ENCODE measurements around the gene HNMT.
A peak's percentile ranks its signal among the peaks of the same experiment; 100 is the strongest.
"Not testable (repeated sequence)": the region's sequence is repeated elsewhere in the genome, so short reads cannot be mapped to it uniquely, and the experiment has no call there.

HNMT gene

DNA sequence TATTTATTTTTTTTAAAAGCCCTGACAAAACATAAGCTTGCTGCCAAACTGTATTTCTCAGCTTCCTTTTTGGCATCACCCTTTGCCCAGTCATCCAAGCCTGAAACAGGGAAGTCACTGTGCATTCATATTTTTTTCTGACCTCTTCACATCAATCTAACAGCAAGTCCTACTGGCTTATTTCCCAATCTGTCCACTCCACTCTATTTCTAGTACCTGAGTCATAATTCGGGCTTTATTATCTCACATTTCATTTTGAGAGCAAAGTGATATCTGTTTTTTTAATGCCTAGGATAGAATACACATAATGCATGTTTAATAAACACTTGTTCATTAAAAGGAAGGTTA lies 5.1 kb downstream of the HNMT start:
- TF ChIP-seq, protein P1, sequence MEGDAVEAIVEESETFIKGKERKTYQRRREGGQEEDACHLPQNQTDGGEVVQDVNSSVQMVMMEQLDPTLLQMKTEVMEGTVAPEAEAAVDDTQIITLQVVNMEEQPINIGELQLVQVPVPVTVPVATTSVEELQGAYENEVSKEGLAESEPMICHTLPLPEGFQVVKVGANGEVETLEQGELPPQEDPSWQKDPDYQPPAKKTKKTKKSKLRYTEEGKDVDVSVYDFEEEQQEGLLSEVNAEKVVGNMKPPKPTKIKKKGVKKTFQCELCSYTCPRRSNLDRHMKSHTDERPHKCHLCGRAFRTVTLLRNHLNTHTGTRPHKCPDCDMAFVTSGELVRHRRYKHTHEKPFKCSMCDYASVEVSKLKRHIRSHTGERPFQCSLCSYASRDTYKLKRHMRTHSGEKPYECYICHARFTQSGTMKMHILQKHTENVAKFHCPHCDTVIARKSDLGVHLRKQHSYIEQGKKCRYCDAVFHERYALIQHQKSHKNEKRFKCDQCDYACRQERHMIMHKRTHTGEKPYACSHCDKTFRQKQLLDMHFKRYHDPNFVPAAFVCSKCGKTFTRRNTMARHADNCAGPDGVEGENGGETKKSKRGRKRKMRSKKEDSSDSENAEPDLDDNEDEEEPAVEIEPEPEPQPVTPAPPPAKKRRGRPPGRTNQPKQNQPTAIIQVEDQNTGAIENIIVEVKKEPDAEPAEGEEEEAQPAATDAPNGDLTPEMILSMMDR (IDR thresholded peaks at IDR 0.05; ENCODE audit: low read depth, low read length, missing control alignments), result no peak
- in situ Hi-C loops (cut with HindIII; ENCODE audit: low sequenced_read_pairs), result no loop called here
- H3K4me3 ChIP-seq (ENCODE audit: low read depth, low read length), result no peak overlapping the region
- DNase-seq (ENCODE audit: low read depth), result peak; percentile 73

DNA sequence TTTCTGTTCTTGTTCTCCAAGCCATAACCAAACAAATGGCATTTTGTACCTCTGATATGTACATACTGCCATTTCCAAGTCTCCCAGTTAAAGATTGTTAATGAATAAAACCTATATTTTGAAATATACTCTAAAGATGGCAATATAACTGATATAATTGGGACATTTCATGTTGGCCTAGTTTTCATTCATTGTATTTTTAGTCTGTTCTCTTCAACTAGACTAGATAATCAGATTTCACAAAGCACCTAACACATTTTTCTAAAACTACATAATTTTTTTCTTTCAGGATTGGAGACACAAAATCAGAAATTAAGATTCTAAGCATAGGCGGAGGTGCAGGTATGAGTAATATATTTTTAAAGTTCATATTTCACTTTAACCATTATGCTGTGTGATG lies 5.6 kb downstream of the HNMT start:
- in situ Hi-C loops (cut with HindIII; ENCODE audit: low sequenced_read_pairs), result no loop called here
- TF ChIP-seq, protein P1 (IDR thresholded peaks at IDR 0.05; ENCODE audit: low read depth, low read length, missing control alignments), result no peak
- DNase-seq (ENCODE audit: low read depth), result no peak
- H3K4me3 ChIP-seq (ENCODE audit: low read depth, low read length), result no peak overlapping the region

DNA sequence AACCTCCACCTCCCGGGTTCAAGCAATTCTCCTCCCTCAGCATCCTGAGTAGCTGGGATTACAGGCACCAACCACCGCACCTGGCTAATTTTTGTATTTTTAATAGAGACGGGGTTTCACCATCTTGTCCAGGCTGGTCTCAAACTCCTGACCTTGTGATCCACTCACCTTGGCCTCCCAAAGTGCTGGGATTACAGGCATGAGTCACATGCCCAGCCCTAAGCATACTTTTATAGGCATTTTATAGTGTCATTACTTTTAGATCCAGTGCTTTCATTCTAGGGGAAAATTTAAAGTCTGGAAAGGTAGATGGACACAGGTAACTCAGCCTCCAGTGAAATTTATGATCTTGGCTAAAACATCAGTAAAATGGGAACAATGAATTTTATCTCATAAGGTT lies 7.0 kb downstream of the HNMT start:
- DNase-seq (ENCODE audit: low read depth); H3K4me3 ChIP-seq (ENCODE audit: low read depth, low read length); in situ Hi-C loops (cut with HindIII; ENCODE audit: low sequenced_read_pairs): not testable (repeated sequence)

DNA sequence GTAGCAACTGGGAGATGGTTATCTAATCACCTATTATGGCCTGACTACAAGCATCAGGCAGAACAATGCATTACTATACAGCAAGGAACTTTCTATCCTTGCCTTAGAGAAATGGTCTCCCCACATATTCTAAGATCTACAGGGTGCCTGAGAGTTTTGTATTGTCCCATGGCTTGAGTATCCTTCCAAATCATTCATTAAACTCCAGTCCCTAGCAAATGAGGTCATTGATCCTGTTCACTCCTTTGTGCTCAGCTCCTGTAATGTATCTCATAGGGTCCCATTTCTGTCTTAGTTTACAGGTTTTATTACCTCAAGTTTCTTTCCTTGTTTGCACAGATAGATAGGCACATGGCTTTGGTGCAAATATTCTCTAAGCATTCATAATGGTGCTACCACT lies 9.0 kb downstream of the HNMT start:
- DNase-seq (ENCODE audit: low read depth), result no peak
- in situ Hi-C loops (cut with HindIII; ENCODE audit: low sequenced_read_pairs), result no loop called here
- no peak overlapping the region for H3K4me3 ChIP-seq (ENCODE audit: low read depth, low read length)
- TF ChIP-seq, protein P1 (IDR thresholded peaks at IDR 0.05; ENCODE audit: low read depth, low read length, missing control alignments), result no peak

DNA sequence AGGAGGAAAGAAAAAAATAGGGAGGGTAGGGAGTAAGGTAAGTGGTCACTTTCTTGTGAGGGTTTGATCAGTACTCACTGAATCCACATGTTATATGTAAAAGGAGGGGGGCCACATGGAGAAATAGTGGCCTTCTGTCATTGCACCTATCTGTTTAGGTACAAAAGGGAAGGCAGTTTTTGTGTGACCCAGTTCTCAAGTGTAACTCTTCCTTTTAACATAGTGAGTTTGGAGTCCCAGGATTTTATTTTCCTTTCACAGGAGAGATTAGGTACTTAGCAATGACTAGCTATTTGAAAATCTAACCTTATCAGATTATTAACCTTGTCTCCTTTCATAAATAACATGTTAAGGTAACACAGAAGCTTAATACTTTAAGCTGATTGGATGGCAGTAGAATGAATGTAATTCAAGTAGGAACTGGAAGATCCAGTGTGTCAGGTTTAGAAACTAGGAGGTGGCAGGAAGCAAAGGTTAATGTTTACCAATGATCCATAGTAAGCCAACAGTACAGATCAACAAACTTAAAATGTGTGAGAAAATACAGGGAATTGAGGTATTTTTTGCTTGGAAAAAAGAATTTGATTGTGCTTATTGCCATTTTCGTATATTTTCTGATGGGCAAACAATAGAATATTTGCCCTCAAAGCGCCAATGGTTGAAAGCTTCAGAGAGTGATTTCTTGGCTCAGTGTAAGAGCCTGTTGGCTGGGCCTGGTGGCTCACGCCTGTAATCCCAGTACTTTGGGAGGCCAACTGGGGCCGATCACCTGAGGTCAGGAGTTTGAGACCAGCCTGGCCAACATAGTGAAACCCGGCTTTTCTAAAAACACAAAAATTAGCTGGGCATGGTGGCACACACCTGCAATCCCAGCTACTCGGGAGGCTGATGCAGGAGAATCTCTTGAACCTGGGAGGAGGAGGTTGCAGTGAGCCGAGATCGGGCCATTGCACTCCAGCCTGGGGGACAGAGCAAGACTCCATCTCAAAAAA lies 11.3 kb downstream of the HNMT start:
- no peak for DNase-seq (ENCODE audit: low read depth)

DNA sequence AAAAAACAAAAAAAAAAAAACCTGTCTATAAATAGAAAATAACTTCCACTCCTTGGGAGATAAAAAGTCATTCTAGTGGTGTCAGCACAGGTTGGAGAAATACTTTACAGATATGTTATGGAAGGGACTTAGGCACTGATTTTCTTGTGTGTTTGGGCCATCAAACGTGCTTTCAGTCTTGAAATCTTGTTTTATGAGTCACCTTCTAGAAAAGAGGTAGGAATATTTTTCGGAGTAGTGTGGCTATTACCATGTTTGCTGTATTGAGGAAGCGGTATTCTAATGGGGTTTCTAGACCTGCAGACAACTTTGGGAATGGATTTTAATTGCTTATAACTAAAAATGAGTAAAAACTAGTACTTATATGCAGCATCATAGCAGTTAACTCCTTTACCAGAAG lies 12.0 kb downstream of the HNMT start:
- in situ Hi-C loops (cut with HindIII; ENCODE audit: low sequenced_read_pairs), result no loop called here
- H3K4me3 ChIP-seq (ENCODE audit: low read depth, low read length), result no peak overlapping the region
- TF ChIP-seq, protein P1 (IDR thresholded peaks at IDR 0.05; ENCODE audit: low read depth, low read length, missing control alignments), result no peak
- DNase-seq (ENCODE audit: low read depth), result no peak

More for the DNA sequence above, 11.3 kb downstream of the HNMT start:
- in situ Hi-C loops (cut with HindIII; ENCODE audit: low sequenced_read_pairs), result no loop called here
- TF ChIP-seq, protein P1 (IDR thresholded peaks at IDR 0.05; ENCODE audit: low read depth, low read length, missing control alignments), result no peak
- H3K4me3 ChIP-seq (ENCODE audit: low read depth, low read length), result no peak overlapping the region

DNA sequence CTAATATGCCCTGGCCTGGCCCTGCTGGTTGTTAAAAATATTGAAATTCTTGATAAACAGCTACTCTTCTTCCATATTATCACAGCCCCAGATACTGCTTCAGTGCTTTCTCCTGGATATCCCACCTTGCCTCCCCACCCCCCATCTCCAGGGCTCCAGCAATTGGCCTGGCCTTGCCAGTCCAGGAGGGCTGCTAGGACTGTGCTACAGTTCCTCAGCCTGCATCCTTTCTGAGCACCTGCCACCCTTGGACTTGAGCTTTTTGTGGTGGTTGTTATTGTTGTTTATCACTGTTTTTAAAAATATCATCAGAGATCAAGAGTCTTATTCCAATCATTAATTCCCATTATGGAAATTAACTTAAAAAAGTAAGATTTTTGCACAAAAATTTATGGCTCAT lies 13.5 kb downstream of the HNMT start:
- in situ Hi-C loops (cut with HindIII; ENCODE audit: low sequenced_read_pairs), result no loop called here
- no peak for DNase-seq (ENCODE audit: low read depth)
- no peak overlapping the region for H3K4me3 ChIP-seq (ENCODE audit: low read depth, low read length)
- TF ChIP-seq, protein P1 (IDR thresholded peaks at IDR 0.05; ENCODE audit: low read depth, low read length, missing control alignments), result no peak

Data from astrocyte of the cerebellum (primary cell).